Activated B cell treated with CpG ODN at 0.5 μM for 24 hours (primary cell): ENCODE measurements around the gene YBX1. TPM values are rescaled to one million over a fixed set of nuclear protein-coding genes. Genes with fewer than 3 reads are reported as not detected.
"Not testable (repeated sequence)": the region's sequence is repeated elsewhere in the genome, so short reads cannot be mapped to it uniquely, and the experiment has no call there.

Experiments
- ATAC-seq: fragments of 200-7000 bp; cut with Tn5 transposase; one replicate; pipeline ENCODE4 v1.10.0; 2021; ENCODE audit warnings: low read depth, mild to moderate bottlenecking, moderate library complexity
- CTCF ChIA-PET: fragments of 350-600 bp; sonication (Branson Sonifier 250); formaldehyde crosslinking; loops from one replicate; lab custom pipeline; 2021; ENCODE audit warnings: antibody characterized with exemption; lab: Charles Lee
- POLR2A ChIA-PET: fragments of 350-600 bp; sonication (Branson Sonifier 250); formaldehyde crosslinking; loops from one replicate; lab custom pipeline; 2021; ENCODE audit warnings: antibody characterized with exemption; lab: Charles Lee
- DNase-seq: peaks from one replicate; pipeline ENCODE4 v3.0.0; 2022
- H3K27ac Mint-ChIP-seq: one replicate; pipeline ENCODE4 v1.8.0; 2020; ENCODE audit warnings: mixed read lengths
- H3K27me3 Mint-ChIP-seq: one replicate; pipeline ENCODE4 v1.8.0; 2021; ENCODE audit warnings: mixed read lengths
- H3K36me3 Mint-ChIP-seq: one replicate; pipeline ENCODE4 v1.8.0; 2021; ENCODE audit warnings: low read depth, mixed read lengths
- H3K4me1 Mint-ChIP-seq: one replicate; pipeline ENCODE4 v1.8.0; 2021; ENCODE audit warnings: mixed read lengths
- H3K4me3 Mint-ChIP-seq: one replicate; pipeline ENCODE4 v1.8.0; 2020; ENCODE audit warnings: mild to moderate bottlenecking, mixed read lengths
- H3K9me3 Mint-ChIP-seq: one replicate; pipeline ENCODE4 v1.8.0; 2020; ENCODE audit warnings: mixed read lengths
- CTCF ChIP-seq: fragments of 200-600 bp; IDR thresholded peaks from one replicate; pipeline ENCODE4 v1.8.0; 2022; ENCODE audit warnings: antibody characterized with exemption, mild to moderate bottlenecking
- intact Hi-C: fragments of 100-400 bp; cut with micrococcal nuclease; formaldehyde crosslinking; loops from one replicate; pipeline ENCODE4 v1.15.1; 2024
- total RNA-seq: library from RNA; stranded (reverse); gene quantifications from 2 replicates; pipeline ENCODE4 v1.2.3, GENCODE V29; 2022

YBX1 gene
- total RNA-seq, 1 donor from 2014 or later: 609 TPM

DNA sequence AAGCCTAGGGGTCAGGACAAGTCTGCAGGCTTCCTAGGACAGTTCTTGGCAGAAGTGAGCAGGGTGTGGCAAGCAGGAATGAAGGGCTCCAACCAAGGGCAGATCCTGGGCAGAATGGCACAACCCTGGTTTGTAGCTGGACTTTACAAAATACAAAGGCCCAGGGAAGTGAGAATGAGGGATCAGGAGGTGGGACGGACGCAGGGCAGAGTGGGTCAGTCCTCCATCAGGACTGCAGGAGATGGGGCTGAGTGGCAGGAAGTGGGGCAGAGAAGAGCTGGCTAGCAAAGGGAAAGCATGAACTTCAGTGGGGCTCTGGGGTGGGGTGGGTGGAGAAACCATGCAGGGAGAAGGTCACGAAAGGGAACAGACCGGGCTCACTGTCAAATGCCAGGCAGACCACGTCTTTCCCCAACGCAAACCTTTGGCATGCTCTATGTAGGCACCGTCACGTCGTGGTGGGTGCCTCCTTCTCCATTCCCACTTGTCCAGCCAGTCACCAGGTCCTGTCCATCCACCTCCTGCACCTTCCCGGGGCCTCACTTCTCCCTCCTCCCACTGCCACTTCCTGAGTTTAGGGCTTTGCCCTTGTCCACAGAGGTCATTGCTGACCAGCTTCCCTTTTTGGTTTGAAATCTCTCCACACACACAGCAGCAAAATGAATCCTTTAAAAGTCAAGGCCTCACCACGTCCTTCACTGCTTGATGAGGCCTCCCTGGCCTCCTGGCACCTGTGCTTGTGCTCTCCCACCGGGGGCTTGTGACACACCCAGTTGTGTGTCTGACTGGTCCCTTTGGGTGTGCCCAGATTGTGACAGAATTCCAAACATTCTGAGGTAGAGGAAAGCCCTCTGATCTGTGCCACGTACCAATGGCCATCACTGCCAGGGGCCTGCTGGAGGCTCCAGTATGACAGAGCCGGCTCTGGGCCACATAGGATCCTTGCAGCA is 66.5 kb downstream of the YBX1 start:
- H3K9me3 Mint-ChIP-seq: peaks cover 4% of the 10 kb centered on the region
- DNase-seq: no peak
- no peak for TF ChIP-seq CTCF
- ChIA-PET CTCF (interaction anchor here (0.7 to 1.2 kb wide), 2 partner anchors 170 to 433 kb away, joined by 3 read pairs; no protein-coding TSS in a partner anchor), POLR2A (no interaction called here)
- no peak for ATAC-seq
- H3K27ac Mint-ChIP-seq: no peak overlapping the region
- H3K27me3 Mint-ChIP-seq: no peaks in the 10 kb centered on the region
- H3K4me3 Mint-ChIP-seq: no peak overlapping the region
- intact Hi-C loops: no loop called here
- H3K36me3 Mint-ChIP-seq: peaks cover 67% of the 10 kb centered on the region
- H3K4me1 Mint-ChIP-seq: no peaks in the 10 kb centered on the region

- ATAC-seq: no peak
- ChIA-PET CTCF (interaction anchor here (0.7 kb wide), 1 partner anchor 434 kb away, joined by 3 read pairs; no protein-coding TSS in a partner anchor), POLR2A (no interaction called here)
- no peak for DNase-seq
- no peak for TF ChIP-seq CTCF
- Mint-ChIP-seq H3K4me1 (no peaks in the 10 kb centered on the region), H3K27ac (no peak overlapping the region), H3K9me3 (peaks cover 4% of the 10 kb centered on the region), H3K27me3 (no peaks in the 10 kb centered on the region), H3K4me3 (no peak overlapping the region), H3K36me3 (peaks cover 79% of the 10 kb centered on the region)
- intact Hi-C loops: no loop called here
Measured at GRCh38 chr1:42750041-42750440, 67.8 kb downstream of the YBX1 start.

DNA sequence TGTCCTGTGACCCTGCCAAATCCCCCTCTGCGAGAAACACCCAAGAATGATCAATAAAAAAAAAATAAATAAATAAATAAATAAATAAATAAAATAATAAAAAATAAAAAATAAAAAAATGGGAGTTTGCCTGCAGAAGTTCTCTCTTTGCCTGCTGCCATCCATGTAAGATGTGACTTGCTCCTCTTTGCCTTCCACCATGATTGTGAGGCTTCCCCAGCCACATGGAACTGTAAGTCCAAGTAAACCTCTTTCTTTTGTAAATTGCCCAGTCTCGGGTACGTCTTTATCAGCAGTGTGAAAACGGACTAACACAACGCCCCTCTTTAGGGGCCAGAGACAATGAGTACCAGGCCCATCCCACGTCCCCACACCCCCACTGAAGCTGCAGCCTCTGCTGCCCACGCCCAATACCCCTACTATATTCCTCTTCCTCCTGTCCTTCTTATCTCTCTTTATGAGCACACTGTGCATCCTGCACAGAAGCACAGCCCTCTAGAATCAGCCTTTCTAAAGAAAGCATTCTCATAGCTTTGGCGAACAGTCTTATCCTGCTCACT is 69.4 kb downstream of the YBX1 start:
- H3K27ac Mint-ChIP-seq, intact Hi-C loops, DNase-seq, POLR2A ChIA-PET, ATAC-seq, H3K9me3 Mint-ChIP-seq, H3K27me3 Mint-ChIP-seq, H3K4me3 Mint-ChIP-seq, H3K4me1 Mint-ChIP-seq: not testable (repeated sequence)
- CTCF ChIA-PET: interaction anchor here (1.1 to 1.4 kb wide), 2 partner anchors 15 to 175 kb away, joined by 3 to 4 read pairs; partner anchors contain the start of genes C1orf50 and P3H1
- peaks cover 82% of the 10 kb centered on the region for H3K36me3 Mint-ChIP-seq

- POLR2A ChIA-PET: no interaction called here
- H3K27ac Mint-ChIP-seq: no peak overlapping the region
Measured at GRCh38 chr1:42752284-42752683, 70.1 kb downstream of the YBX1 start.

GRCh38 chr1:42753070-42753469 is 70.9 kb downstream of the YBX1 start:
- POLR2A ChIA-PET: no interaction called here
- H3K36me3 Mint-ChIP-seq: peaks cover 85% of the 10 kb centered on the region
- peaks cover 4% of the 10 kb centered on the region for H3K9me3 Mint-ChIP-seq
- ATAC-seq (no peak), DNase-seq (no peak)
- H3K4me1 Mint-ChIP-seq: peaks cover 4% of the 10 kb centered on the region
- H3K27ac Mint-ChIP-seq: no peak overlapping the region
- intact Hi-C loops: no loop called here
- H3K4me3 Mint-ChIP-seq: no peak overlapping the region
- CTCF ChIA-PET: interaction anchor here (1.1 to 1.4 kb wide), 2 partner anchors 14 to 142 kb away, joined by 3 to 4 read pairs; partner anchors contain the start of genes C1orf50 and P3H1
- TF ChIP-seq CTCF: no peak
- H3K27me3 Mint-ChIP-seq: no peaks in the 10 kb centered on the region

More at GRCh38 chr1:42752284-42752683, 70.1 kb downstream of the YBX1 start:
- intact Hi-C loops: no loop called here
- Mint-ChIP-seq H3K27me3 (no peaks in the 10 kb centered on the region), H3K9me3 (peaks cover 4% of the 10 kb centered on the region), H3K4me3 (no peak overlapping the region), H3K36me3 (peaks cover 83% of the 10 kb centered on the region), H3K4me1 (peaks cover 4% of the 10 kb centered on the region)
- TF ChIP-seq CTCF: no peak
- ATAC-seq (no peak), DNase-seq (no peak)
- CTCF ChIA-PET: interaction anchor here (1.1 to 1.4 kb wide), 2 partner anchors 15 to 175 kb away, joined by 3 to 4 read pairs; partner anchors contain the start of genes C1orf50 and P3H1

Other genes with a start within 250 kb of the YBX1 start
- 0.53 and 0.56 TPM in 2 replicates for gene ZMYND12, start 226.4 kb upstream of the YBX1 start, total RNA-seq
- 63.1 and 65.3 TPM in 2 replicates for gene PPCS, start 225.9 kb upstream of the YBX1 start, total RNA-seq
- 3.5 and 4.3 TPM in 2 replicates for gene CCDC30, start 219.1 kb upstream of the YBX1 start, total RNA-seq
- gene PPIH, start 24.0 kb upstream of the YBX1 start, total RNA-seq: 64.1 and 65.1 TPM in 2 replicates
- not detected in 2 replicates for gene CLDN19, start 57.8 kb downstream of the YBX1 start, total RNA-seq
- gene P3H1, start 84.6 kb downstream of the YBX1 start, total RNA-seq: 27.1 and 30.4 TPM in 2 replicates
- 10.6 and 13.1 TPM in 2 replicates for gene C1orf50, start 84.8 kb downstream of the YBX1 start, total RNA-seq
- 0.20 and 0.31 TPM in 2 replicates for gene TMEM269, start 102.6 kb downstream of the YBX1 start, total RNA-seq
- gene ERMAP, start 134.7 kb downstream of the YBX1 start, total RNA-seq: 7.1 and 10.7 TPM in 2 replicates
- 21.5 and 22.4 TPM in 2 replicates for gene SVBP, start 135.0 kb downstream of the YBX1 start, total RNA-seq
- gene ZNF691, start 164.2 kb downstream of the YBX1 start, total RNA-seq: 13.1 and 16.1 TPM in 2 replicates